GM12878 (cell line): ENCODE measurements around the gene TGFBI. TPM values are rescaled to one million over a fixed set of nuclear protein-coding genes. Genes with fewer than 3 reads are reported as not detected.

Source experiments
- ATAC-seq: fragments of 200-7000 bp; cut with Tn5 transposase; 3 replicates; pipeline ENCODE4 v1.9.1; 2020; ENCODE audit warnings: mild to moderate bottlenecking, moderate library complexity
- BruUV-seq: library from RNA; stranded (reverse); fragments of 400-500 nt; replicated peaks from 2 replicates; lab custom pipeline; 2021; lab: Mats Ljungman, UMichigan
- CTCF ChIA-PET: fragments of 300-600 bp; sonication (Branson Sonifier 250); formaldehyde crosslinking; extraction: SDS; loops from one replicate; lab custom pipeline; 2021; ENCODE audit warnings: inconsistent platforms; lab: Yijun Ruan, JAX
- POLR2A ChIA-PET: fragments of 350-600 bp; formaldehyde crosslinking; extraction: SDS; loops from one replicate; lab custom pipeline; 2021; ENCODE audit warnings: inconsistent platforms; lab: Charles Lee
- RAD21 ChIA-PET: fragments of 300-600 bp; sonication (Branson Sonifier 250); formaldehyde crosslinking; loops from one replicate; lab custom pipeline; 2023; ENCODE audit warnings: antibody characterized with exemption; ENCODE audit not compliant: unreplicated experiment; lab: Charles Lee
- SMC1A ChIA-PET: fragments of 300-600 bp; sonication (Branson Sonifier 250); formaldehyde crosslinking; loops from one replicate; lab custom pipeline; 2023; ENCODE audit not compliant: unreplicated experiment, uncharacterized antibody; lab: Charles Lee
- DNase-seq: peaks from one replicate; pipeline ENCODE4 v3.0.0-alpha.2; 2011; ENCODE audit warnings: low read depth, low spot score
- FAIRE-seq: peaks from 3 replicates; lab custom pipeline; 2011; peaks lifted over from hg19 to GRCh38; lab: Jason Lieb, UNC
- H2AFZ ChIP-seq: 2 replicates; pipeline ENCODE4 v1.6.0; 2011; ENCODE audit warnings: low read depth, low read length, control low read depth; ENCODE audit not compliant: control insufficient read depth
- H3K27ac ChIP-seq: 2 replicates; pipeline ENCODE4 v1.5.1; 2011; ENCODE audit warnings: control low read depth; ENCODE audit not compliant: control insufficient read depth, insufficient read depth
- H3K27me3 ChIP-seq, 2 experiments: replicated peaks in 1 of 2; 2 replicates each; pipeline versions ENCODE4 v1.6.0 to v1.6.1; 2011; ENCODE audit warnings: low read length in 1 of 2; ENCODE audit not compliant: control insufficient read depth in 2 of 2, insufficient read depth in 2 of 2
- H3K36me3 ChIP-seq, 2 experiments: 2 replicates each; pipeline ENCODE4 v1.5.1; 2011; ENCODE audit warnings: low read length in 1 of 2; ENCODE audit not compliant: control insufficient read depth in 2 of 2, insufficient read depth in 2 of 2
- H3K4me1 ChIP-seq: 2 replicates; pipeline ENCODE4 v1.6.1; 2011; ENCODE audit warnings: mild to moderate bottlenecking, low read length, moderate library complexity, mixed read lengths; ENCODE audit not compliant: control insufficient read depth, insufficient read depth
- H3K4me2 ChIP-seq: 2 replicates; pipeline ENCODE4 v1.6.0; 2011; ENCODE audit warnings: control low read depth; ENCODE audit not compliant: control insufficient read depth, insufficient read depth
- H3K4me3 ChIP-seq: fragments of 200-600 bp; sonication (generic); 2 replicates; pipeline ENCODE4 v1.5.1; 2016
- H3K79me2 ChIP-seq: 2 replicates; pipeline ENCODE4 v1.6.0; 2011; ENCODE audit warnings: low read length; ENCODE audit not compliant: control insufficient read depth, insufficient read depth
- H3K9ac ChIP-seq: 2 replicates; pipeline ENCODE4 v1.8.0; 2011; ENCODE audit warnings: low read length, control low read depth, mixed read lengths; ENCODE audit not compliant: control insufficient read depth, insufficient read depth
- H3K9me3 ChIP-seq: replicated peaks from 3 replicates; pipeline ENCODE4 v1.5.1; 2011; ENCODE audit warnings: mild to moderate bottlenecking, low read length; ENCODE audit not compliant: control insufficient read depth, insufficient read depth
- H4K20me1 ChIP-seq: 2 replicates; pipeline ENCODE4 v1.6.0; 2011; ENCODE audit not compliant: control insufficient read depth, insufficient read depth
- FOXK2 ChIP-seq: fragments of 450-650 bp; IDR thresholded peaks from 2 replicates; pipeline ENCODE4 v1.6.1; 2017; ENCODE audit warnings: mild to moderate bottlenecking, moderate library complexity
- MEF2B ChIP-seq: fragments of 450-650 bp; IDR thresholded peaks from 2 replicates; pipeline ENCODE4 v1.6.1; 2018; ENCODE audit warnings: mild to moderate bottlenecking, moderate library complexity; ENCODE audit not compliant: partially characterized antibody, poor library complexity, severe bottlenecking
- MLLT1 ChIP-seq: fragments of 450-650 bp; IDR thresholded peaks from 2 replicates; pipeline ENCODE4 v1.6.1; 2016; ENCODE audit warnings: mild to moderate bottlenecking
- REST ChIP-seq: IDR thresholded peaks from 2 replicates; pipeline ENCODE4 v1.6.1; 2012; ENCODE audit warnings: mild to moderate bottlenecking, low read depth, low read length
- USF1 ChIP-seq: IDR thresholded peaks from 2 replicates; pipeline ENCODE4 v1.6.1; 2011; ENCODE audit warnings: borderline replicate concordance, low read depth, mild to moderate bottlenecking, moderate library complexity, mixed read lengths, low read length; ENCODE audit not compliant: insufficient read depth; ENCODE audit errors: extremely low read length
- ZNF217 ChIP-seq: fragments of 450-650 bp; IDR thresholded peaks from 2 replicates; pipeline ENCODE4 v1.6.1; 2017; ENCODE audit warnings: antibody characterized with exemption, mild to moderate bottlenecking
- WGBS: methylation state at CpG from one replicate; pipeline ENCODE4 v1.1.6; 2016; ENCODE audit warnings: low lambda C conversion rate; ENCODE audit not compliant: insufficient replicate concordance, insufficient coverage; ENCODE audit errors: missing lambda C conversion rate; 5-methylcytosine and 5-hydroxymethylcytosine counted together
- in situ Hi-C: fragments of 300-500 bp; cut with MboI; formaldehyde crosslinking; loops from 9 replicates; pipeline ENCODE4 v1.14.3; 2018; ENCODE audit warnings: mixed read lengths
- intact Hi-C: fragments of 100-400 bp; cut with micrococcal nuclease; formaldehyde crosslinking; loops from one replicate; pipeline ENCODE4 v1.14.2; 2022; ENCODE audit not compliant: unreplicated experiment
- polyA plus RNA-seq, 11 experiments: library from polyadenylated mRNA; depleted of rRNA in 4 of 11; unstranded in 6 of 11; stranded (reverse) in 5 of 11; fragments of >200 nt; fragmentation: Nextera tagmentation in 4 of 11; fragmentation: Illumina TruSeq in 1 of 11; extraction: Ambion mirVana in 4 of 11; extraction: Trizol in 1 of 11; gene quantifications; 1 replicate in 1 of 11; 2 replicates in 10 of 11; pipeline versions ENCODE4 v1.2.1 to v1.2.3, GENCODE V29; 2011 to 2016; ENCODE audit warnings: inconsistent platforms in 2 of 11, missing spikeins in 2 of 11, low read depth in 1 of 11
- total RNA-seq, 4 experiments: library from RNA; depleted of rRNA in 3 of 4; stranded (reverse); fragments of >200 nt in 3 of 4; fragmentation: Illumina TruSeq in 1 of 4; extraction: Trizol in 1 of 4; gene quantifications; 2 replicates each; pipeline versions ENCODE4 v1.2.1 to v1.2.3, GENCODE V29; 2013 to 2021

Gene TGFBI
- total and polyA plus RNA-seq, 10 of the 15 experiments (the other 5 are each of a cell fraction or from before 2014, with no cell fraction given), result 0.12 to 1.8 (median 0.19) TPM

GRCh38 chr5:136052692-136053335 is 24.0 kb downstream of the TGFBI start:
- FAIRE-seq (no peak), DNase-seq (no peak), ATAC-seq (no peak)
- ChIA-PET RAD21 (interaction anchor here (1.4 kb wide), 1 partner anchor 10 kb away, joined by 3 read pairs; no protein-coding TSS in a partner anchor), POLR2A (no interaction called here), SMC1A (interaction anchor here (1.6 kb wide), 1 partner anchor 16 kb away, joined by 4 read pairs; no protein-coding TSS in a partner anchor), CTCF (interaction anchor here (0.6 to 0.9 kb wide), 2 partner anchors 42 to 121 kb away, joined by 3 to 4 read pairs; no protein-coding TSS in a partner anchor)
- intact Hi-C loops, result no loop called here
- TF ChIP-seq ZNF217 (no peak), REST (no peak), MLLT1 (no peak), MEF2B (no peak), FOXK2 (no peak), USF1 (no peak)
- Histone ChIP-seq H3K4me3 (no peak overlapping the region), H3K4me2 (no peak overlapping the region), H3K9me3 (no peaks in the 10 kb centered on the region), H3K27ac (no peak overlapping the region), H3K9ac (no peak overlapping the region), H3K27me3 (peaks cover 0 to 3% of the 10 kb centered on the region in 2 experiments), H3K79me2 (no peaks in the 10 kb centered on the region), H3K36me3 (no peaks in the 10 kb centered on the region), H4K20me1 (no peaks in the 10 kb centered on the region), H3K4me1 (no peaks in the 10 kb centered on the region), H2AFZ (no peak overlapping the region)
- WGBS, result 18% methylated on average over 13 of the region's 13 CpGs
- no TSS peak for BruUV-seq
- in situ Hi-C loops, result no loop called here
